HG02798 (cell line): Measurements from ENCODE around the gene OR13F1.
"Not testable (repeated sequence)": the region's sequence is repeated elsewhere in the genome, so short reads cannot be mapped to it uniquely, and the experiment has no call there.

Experiments
- ATAC-seq: cut with Tn5 transposase; IDR thresholded peaks from one replicate; pipeline ENCODE4 v1.9.1; 2021; ENCODE audit warnings: mild to moderate bottlenecking; ENCODE audit not compliant: unreplicated experiment, poor library complexity

The OR13F1 gene

GRCh38 chr9:104503963-104504362 is at the start of gene OR13F1:
TSS of gene OR13F1 (plus strand) at chr9:104504263. CDS start at chr9:104504263, 0 bp downstream.
- ATAC-seq = no peak

GRCh38 chr9:104456831-104457230 is 47.2 kb upstream of the OR13F1 start:
- ATAC-seq = no peak

GRCh38 chr9:104463864-104464263 is 40.2 kb upstream of the OR13F1 start:
- no peak for ATAC-seq

- no peak for ATAC-seq
Measured at GRCh38 chr9:104468261-104468660, 35.8 kb upstream of the OR13F1 start.

GRCh38 chr9:104482921-104483570 is 21.0 kb upstream of the OR13F1 start:
- ATAC-seq = no peak

- ATAC-seq = no peak
Measured at GRCh38 chr9:104485014-104485413, 19.0 kb upstream of the OR13F1 start.

GRCh38 chr9:104494808-104495207 is 9.3 kb upstream of the OR13F1 start:
- no peak for ATAC-seq

GRCh38 chr9:104503440-104503839 is 623 bp upstream of the OR13F1 start:
- ATAC-seq = no peak

- no peak for ATAC-seq
Measured at GRCh38 chr9:104506565-104506964, 2.5 kb downstream of the OR13F1 start.

- no peak for ATAC-seq
Measured at GRCh38 chr9:104514901-104515300, 10.8 kb downstream of the OR13F1 start.

GRCh38 chr9:104520241-104520640 is 16.2 kb downstream of the OR13F1 start:
- not testable (repeated sequence) for ATAC-seq

- ATAC-seq = no peak
Measured at GRCh38 chr9:104527109-104527508, 23.0 kb downstream of the OR13F1 start, which contains the start of gene OR13C4. TSS of gene OR13C4 (minus strand) at chr9:104527209. CDS start at chr9:104527209, 0 bp downstream.

GRCh38 chr9:104536756-104537155 is 32.7 kb downstream of the OR13F1 start, which contains the start of gene OR13C3:
TSS of gene OR13C3 (minus strand) at chr9:104536856. CDS start at chr9:104536723, 133 bp downstream.
- ATAC-seq = no peak

GRCh38 chr9:104539275-104539674 is 35.2 kb downstream of the OR13F1 start:
- ATAC-seq = no peak

- no peak for ATAC-seq
Measured at GRCh38 chr9:104544644-104545043, 40.6 kb downstream of the OR13F1 start.

- ATAC-seq = no peak
Measured at GRCh38 chr9:104553261-104553660, 49.2 kb downstream of the OR13F1 start.
